Cardiac septum (tissue), 1 donor: ENCODE data around the gene DPH2. TPM values are rescaled to one million over a fixed set of nuclear protein-coding genes. Genes with fewer than 3 reads are reported as not detected.

Experiments used
- DNase-seq: peaks from one replicate; pipeline ENCODE4 v3.0.0-alpha.2; 2020; ENCODE audit warnings: low spot score
- intact Hi-C: fragments of 100-400 bp; cut with DNase I; formaldehyde crosslinking; loops from one replicate; pipeline ENCODE4 v1.14.0; 2022
- long read RNA-seq: library from polyadenylated mRNA; unstranded; transcript quantifications from one replicate; pipeline ENCODE4 v2.0.0, GENCODE V29; 2021
- total RNA-seq: library from RNA; stranded (reverse); fragmentation: NEBNext Ultra II Directional; extraction: Animal tissue kit (Norgen Biotek cat#: 25700); gene quantifications from one replicate; pipeline ENCODE4 v1.2.1, GENCODE V29; 2021
- donor health status: DM: no; HTN: no; CAD: no.

Gene DPH2
- total RNA-seq: 15.5 TPM
- long read RNA-seq, transcript DPH2-201 (6 exons, 2,472 nt): major isoform, 18 of 28 reads
- long read RNA-seq, partial matches to known transcripts: 1 of 28 reads
- long read RNA-seq, other reads (novel, unspliced or antisense): 7 of 28 reads

DNA sequence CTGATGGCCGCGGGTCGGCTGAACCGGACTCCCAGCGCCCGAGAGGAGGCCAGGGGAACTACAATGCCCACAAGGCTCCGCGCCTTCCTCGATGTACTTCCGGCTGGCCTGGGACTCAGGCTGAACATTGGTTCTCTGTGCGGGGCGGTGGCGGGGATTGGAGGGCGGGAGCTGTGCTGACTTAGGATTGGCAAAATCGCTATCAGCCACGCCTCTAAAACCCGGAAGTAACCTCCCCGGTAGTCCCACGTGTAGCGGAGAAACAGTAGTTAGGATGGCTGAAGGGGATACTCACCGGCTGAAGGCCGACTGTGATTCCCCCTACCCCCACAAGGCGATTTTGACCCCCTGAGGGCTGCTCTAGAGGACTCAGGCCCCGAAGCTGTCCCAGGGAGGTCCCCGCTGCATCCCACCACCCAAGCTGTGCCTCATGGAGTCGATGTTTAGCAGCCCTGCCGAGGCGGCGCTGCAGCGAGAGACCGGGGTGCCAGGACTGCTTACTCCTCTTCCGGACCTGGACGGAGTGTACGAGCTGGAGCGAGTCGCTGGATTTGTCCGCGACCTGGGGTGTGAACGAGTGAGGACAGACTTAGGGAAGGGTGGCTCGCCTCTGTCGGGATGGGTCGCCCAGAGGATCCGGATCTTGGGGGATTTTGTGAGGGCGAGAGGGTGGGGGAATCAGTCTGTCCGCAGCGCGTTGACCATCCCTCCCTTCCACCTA is at the start of gene DPH2:
DPH2 (plus strand) TSS at position 265 of the 721 bp plus-strand sequence; CDS start at position 431, 166 bp downstream.
- DNase-seq: peak; percentile 98
- intact Hi-C loops: no loop called here

- intact Hi-C loops: no loop called here
These were observed 48.8 kb upstream of the DPH2 start for GRCh38 chr1:43921022-43921421.

GRCh38 chr1:43924516-43924915 is 45.3 kb upstream of the DPH2 start:
- intact Hi-C loops: no loop called here
- no peak for DNase-seq

More at GRCh38 chr1:43921022-43921421, 48.8 kb upstream of the DPH2 start:
- no peak for DNase-seq

DNA sequence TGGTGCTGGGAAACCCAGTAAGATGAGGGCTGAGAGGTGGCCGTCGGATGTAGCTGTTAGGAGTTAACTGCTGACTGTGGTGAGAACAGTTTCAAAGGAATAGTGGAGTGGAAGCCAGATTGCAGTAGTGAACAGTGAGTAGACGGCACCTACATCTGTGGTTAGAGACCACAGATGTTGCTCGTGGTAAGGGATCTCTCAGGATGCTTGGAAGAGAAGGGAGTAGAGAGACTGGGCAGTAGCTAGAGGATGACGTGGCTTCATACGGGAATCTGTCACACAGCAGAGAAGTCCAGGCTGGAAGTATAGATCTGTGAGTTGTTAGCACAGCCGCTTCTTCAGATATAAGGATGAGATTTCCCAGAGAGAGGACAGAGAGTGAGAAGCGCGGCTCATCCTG is 44.0 kb upstream of the DPH2 start:
- no peak for DNase-seq
- intact Hi-C loops: no loop called here

DNA sequence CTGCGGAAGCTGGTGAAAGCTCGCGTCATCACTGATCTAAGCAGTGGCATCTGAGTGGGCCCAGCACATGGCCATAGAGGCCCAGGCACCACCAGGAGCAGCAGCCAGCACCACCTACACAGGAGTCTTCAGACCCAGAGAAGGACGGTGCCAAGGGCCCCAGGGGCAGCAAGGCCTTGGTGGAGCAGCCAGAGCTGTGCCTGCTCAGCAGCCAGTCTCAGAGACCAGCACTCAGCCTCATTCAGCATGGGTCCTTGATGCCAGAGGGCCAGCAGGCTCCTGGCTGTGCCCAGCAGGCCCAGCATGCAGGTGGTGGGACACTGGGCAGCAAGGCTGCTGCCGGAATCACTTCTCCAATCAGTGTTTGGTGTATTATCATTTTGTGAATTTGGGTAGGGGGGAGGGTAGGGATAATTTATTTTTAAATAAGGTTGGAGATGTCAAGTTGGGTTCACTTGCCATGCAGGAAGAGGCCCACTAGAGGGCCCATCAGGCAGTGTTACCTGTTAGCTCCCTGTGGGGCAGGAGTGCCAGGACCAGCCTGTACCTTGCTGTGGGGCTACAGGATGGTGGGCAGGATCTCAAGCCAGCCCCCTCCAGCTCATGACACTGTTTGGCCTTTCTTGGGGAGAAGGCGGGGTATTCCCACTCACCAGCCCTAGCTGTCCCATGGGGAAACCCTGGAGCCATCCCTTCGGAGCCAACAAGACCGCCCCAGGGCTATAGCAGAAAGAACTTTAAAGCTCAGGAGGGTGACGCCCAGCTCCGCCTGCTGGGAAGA is 39.5 kb upstream of the DPH2 start:
- intact Hi-C loops: no loop called here
- no peak for DNase-seq

DNA sequence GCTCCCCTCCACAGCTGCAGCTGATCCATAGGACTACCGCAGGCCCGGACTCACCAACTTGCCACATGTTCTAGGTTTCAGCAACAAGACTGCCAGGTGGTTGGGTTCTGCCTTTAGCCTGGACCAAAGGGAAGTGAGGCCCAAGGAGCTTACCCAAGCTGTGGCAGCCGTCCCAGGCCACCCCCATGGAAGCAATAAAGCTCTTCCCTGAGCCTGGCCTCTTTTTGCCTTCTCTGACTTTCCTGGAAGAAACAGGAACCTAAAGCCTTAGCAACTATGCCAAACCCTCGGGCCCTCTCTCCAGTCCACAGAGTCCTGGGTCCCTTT is 38.9 kb upstream of the DPH2 start:
- intact Hi-C loops: no loop called here
- DNase-seq: no peak

DNA sequence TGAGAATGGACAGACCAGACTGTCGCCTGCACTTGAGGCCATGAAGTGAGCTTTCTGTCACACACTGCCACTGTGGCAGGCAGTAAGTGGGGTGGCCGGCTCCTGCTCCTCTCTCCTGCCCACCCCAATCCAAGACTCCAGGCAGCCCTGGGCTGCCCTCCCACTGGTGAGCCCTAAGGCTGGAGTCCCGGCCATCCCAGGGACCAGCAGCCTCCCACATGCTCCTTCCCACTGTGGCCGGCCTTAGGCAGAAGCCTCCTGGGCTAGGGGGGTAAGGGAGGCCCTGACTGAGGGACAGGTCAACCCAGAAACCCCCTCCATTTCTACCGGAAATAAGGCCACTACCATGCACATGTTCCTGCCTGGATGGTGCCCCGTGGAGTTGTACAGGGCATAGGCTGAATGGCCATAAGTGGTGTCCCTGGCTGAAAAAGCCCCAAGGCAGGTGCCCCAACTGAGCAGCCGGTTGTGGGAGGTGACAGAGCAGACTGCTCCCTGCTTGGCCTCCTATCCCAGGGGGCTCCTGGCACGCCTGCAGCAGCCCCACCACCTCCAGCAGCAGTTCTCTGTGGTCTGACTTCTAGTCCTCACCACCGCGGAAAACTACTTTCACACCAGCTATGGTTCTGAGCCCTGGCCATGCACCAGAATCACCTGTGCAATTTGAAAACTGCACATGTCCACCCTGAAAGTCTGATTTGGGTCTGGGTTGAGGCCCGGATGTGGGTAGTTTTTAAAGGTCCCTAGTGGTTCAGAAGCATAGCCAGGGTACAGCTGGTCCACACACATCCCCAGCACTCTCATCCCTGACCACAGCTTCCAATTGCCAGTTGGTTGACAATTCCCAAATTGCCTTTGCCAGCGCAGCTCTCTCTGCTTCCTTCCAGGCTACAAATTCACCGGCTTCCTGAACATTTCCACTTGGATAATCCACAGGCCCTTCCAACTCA is 37.8 kb upstream of the DPH2 start:
- intact Hi-C loops: no loop called here
- DNase-seq: no peak

DNA sequence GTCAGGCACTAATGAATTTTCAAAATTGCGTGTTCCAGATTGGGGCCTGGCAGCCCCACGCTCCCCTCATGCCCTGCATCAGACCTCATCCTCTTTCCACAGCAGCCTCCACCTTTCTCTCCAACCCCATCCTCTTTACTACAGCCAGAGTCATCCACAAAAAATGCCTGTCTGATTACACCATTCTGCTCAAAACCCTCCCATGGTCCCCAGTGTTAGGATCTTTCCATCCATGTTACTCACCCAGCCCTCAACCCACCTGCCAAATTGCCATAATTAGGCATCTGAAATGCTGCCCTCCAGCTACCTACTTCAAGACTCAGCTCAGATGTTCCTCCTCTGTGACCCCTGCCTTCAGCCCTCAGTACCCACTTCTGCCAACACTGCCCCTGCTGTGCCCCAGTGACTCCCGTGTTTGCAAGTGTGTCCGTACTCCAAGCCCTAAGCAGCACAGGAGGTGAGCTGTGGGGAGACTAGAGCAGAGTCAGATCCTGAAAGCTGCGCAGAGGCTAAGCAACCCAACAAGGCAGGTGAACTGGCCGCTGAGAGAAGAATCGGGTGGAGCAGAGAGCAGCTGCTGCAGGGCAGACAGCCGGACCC is 36.9 kb upstream of the DPH2 start:
- DNase-seq: no peak
- intact Hi-C loops: no loop called here

- intact Hi-C loops: loop anchor here (1.0 to 2.0 kb wide), 2 partner anchors 170 to 405 kb away; no protein-coding TSS in a partner anchor
- DNase-seq: no peak
These were observed 36.3 kb upstream of the DPH2 start, which contains the start of gene ARTN for GRCh38 chr1:43933386-43934100. Gene ARTN, plus strand, starts transcription at chr1:43933801. Its CDS starts 1,856 bp downstream, at chr1:43935657.

GRCh38 chr1:43934101-43934985 is 35.5 kb upstream of the DPH2 start:
- intact Hi-C loops: loop anchor here (1.0 to 2.0 kb wide), 2 partner anchors 171 to 406 kb away; no protein-coding TSS in a partner anchor
- DNase-seq: no peak

DNA sequence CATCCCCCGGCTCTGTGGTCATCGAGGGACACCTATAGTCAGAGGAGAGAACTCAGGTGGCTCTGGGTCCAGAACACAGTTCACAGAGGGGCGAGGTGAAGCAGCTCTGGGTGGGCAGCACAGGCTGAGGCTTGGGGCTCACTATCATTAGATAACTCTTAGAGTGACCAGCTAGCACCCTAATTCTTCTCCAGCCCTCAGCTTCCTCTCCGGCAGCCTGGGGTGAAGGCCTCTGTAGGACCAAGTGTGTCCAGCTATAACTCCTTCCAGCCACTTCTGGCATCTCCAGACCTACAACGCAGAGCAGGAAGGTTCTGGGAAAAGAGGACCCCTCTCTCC is 34.9 kb upstream of the DPH2 start:
- intact Hi-C loops: loop anchor here (1.0 to 2.0 kb wide), 2 partner anchors 172 to 406 kb away; no protein-coding TSS in a partner anchor
- no peak for DNase-seq

GRCh38 chr1:43935711-43936427 is 33.9 kb upstream of the DPH2 start:
- no peak for DNase-seq
- intact Hi-C loops: loop anchor here (2.0 kb wide), 1 partner anchor 407 kb away; no protein-coding TSS in a partner anchor

DNA sequence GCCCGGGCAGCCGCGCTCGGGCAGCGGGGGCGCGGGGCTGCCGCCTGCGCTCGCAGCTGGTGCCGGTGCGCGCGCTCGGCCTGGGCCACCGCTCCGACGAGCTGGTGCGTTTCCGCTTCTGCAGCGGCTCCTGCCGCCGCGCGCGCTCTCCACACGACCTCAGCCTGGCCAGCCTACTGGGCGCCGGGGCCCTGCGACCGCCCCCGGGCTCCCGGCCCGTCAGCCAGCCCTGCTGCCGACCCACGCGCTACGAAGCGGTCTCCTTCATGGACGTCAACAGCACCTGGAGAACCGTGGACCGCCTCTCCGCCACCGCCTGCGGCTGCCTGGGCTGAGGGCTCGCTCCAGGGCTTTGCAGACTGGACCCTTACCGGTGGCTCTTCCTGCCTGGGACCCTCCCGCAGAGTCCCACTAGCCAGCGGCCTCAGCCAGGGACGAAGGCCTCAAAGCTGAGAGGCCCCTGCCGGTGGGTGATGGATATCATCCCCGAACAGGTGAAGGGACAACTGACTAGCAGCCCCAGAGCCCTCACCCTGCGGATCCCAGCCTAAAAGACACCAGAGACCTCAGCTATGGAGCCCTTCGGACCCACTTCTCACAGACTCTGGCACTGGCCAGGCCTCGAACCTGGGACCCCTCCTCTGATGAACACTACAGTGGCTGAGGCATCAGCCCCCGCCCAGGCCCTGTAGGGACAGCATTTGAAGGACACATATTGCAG is 33.2 kb upstream of the DPH2 start:
- intact Hi-C loops: no loop called here

GRCh38 chr1:43937179-43937865 is 32.5 kb upstream of the DPH2 start:
- intact Hi-C loops: no loop called here
- DNase-seq: no peak

More for the DNA sequence above, 33.2 kb upstream of the DPH2 start:
- DNase-seq: no peak

DNA sequence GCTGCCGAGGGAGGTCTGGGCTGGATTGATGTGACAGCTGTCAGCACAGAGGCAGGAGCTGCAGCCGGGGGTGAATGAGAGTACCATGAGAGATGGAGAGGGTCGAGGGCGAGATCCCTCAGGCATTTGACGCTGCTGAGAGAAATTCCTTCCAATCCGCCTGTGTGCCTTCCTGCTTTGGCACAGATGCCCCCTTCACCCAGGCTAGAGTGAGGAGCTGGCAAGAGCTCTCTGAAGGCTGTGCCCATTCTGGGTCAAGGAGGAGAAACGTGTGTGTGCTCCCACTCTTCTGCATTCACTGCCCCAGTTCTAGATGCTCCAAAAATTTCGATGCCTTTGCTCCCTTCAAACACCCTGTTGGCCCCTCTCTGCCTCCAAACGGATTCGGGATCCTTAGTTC is 31.4 kb upstream of the DPH2 start:
- intact Hi-C loops: no loop called here
- DNase-seq: no peak
